H9 (cell line): ENCODE data around the gene FOXI1. TPM values are rescaled to one million over a fixed set of nuclear protein-coding genes. Genes with fewer than 3 reads are reported as not detected.

Experiments used
- DNase-seq: peaks from one replicate; pipeline ENCODE4 v3.0.0-alpha.2; 2017
- H2AFZ ChIP-seq: one replicate; pipeline ENCODE4 v1.6.1; 2013; ENCODE audit warnings: mild to moderate bottlenecking, low read length, control low read depth, moderate library complexity
- H2AK5ac ChIP-seq: 2 replicates; pipeline ENCODE4 v1.6.1; 2013; ENCODE audit warnings: low read length, control low read depth, mixed read lengths; ENCODE audit not compliant: insufficient read length
- H2BK120ac ChIP-seq: one replicate; pipeline ENCODE4 v1.6.1; 2013; ENCODE audit warnings: low read depth, mild to moderate bottlenecking, low read length, control low read depth, inconsistent platforms; ENCODE audit not compliant: poor library complexity, severe bottlenecking
- H2BK12ac ChIP-seq: 2 replicates; pipeline ENCODE4 v1.6.1; 2013; ENCODE audit warnings: low read length, control low read depth, mixed read lengths, low read depth; ENCODE audit not compliant: insufficient read length
- H2BK15ac ChIP-seq: 2 replicates; pipeline ENCODE4 v1.6.1; 2013; ENCODE audit warnings: low read depth, low read length, control low read depth
- H2BK20ac ChIP-seq: one replicate; pipeline ENCODE4 v1.6.1; 2013; ENCODE audit warnings: low read depth, mild to moderate bottlenecking, low read length, control low read depth, inconsistent platforms; ENCODE audit not compliant: poor library complexity, severe bottlenecking
- H2BK5ac ChIP-seq: 2 replicates; pipeline ENCODE4 v1.6.1; 2013; ENCODE audit warnings: low read length, control low read depth, mixed read lengths; ENCODE audit not compliant: insufficient read length
- H3K14ac ChIP-seq: 2 replicates; pipeline ENCODE4 v1.6.1; 2013; ENCODE audit warnings: low read length, control low read depth; ENCODE audit not compliant: insufficient read depth
- H3K18ac ChIP-seq: 2 replicates; pipeline ENCODE4 v1.6.1; 2013; ENCODE audit warnings: low read depth, mild to moderate bottlenecking, mixed read lengths, low read length, control low read depth; ENCODE audit not compliant: insufficient read length
- H3K23ac ChIP-seq: 2 replicates; pipeline ENCODE4 v1.6.1; 2013; ENCODE audit warnings: low read length, control low read depth, mixed read lengths, low read depth; ENCODE audit not compliant: insufficient read length
- H3K23me2 ChIP-seq: 2 replicates; pipeline ENCODE4 v1.6.1; 2013; ENCODE audit warnings: low read depth, mild to moderate bottlenecking, mixed read lengths, low read length, control low read depth; ENCODE audit not compliant: insufficient read length, poor library complexity, severe bottlenecking
- H3K27ac ChIP-seq: 2 replicates; pipeline ENCODE4 v1.5.1; 2013; ENCODE audit warnings: low read length, control low read depth, mixed read lengths, low read depth; ENCODE audit not compliant: insufficient read length
- H3K27me3 ChIP-seq: 2 replicates; pipeline ENCODE4 v1.6.1; 2013; ENCODE audit warnings: low read length, control low read depth, inconsistent platforms; ENCODE audit not compliant: insufficient read depth
- H3K4ac ChIP-seq: 2 replicates; pipeline ENCODE4 v1.6.1; 2013; ENCODE audit warnings: low read depth, mild to moderate bottlenecking, control low read depth, inconsistent platforms, low read length, moderate library complexity
- H3K4me1 ChIP-seq: 2 replicates; pipeline ENCODE4 v1.6.1; 2013; ENCODE audit warnings: low read length, control low read depth, inconsistent platforms; ENCODE audit not compliant: insufficient read depth
- H3K4me2 ChIP-seq: 2 replicates; pipeline ENCODE4 v1.6.1; 2013; ENCODE audit warnings: low read length, control low read depth, mixed read lengths; ENCODE audit not compliant: insufficient read length, insufficient read depth
- H3K56ac ChIP-seq: 2 replicates; pipeline ENCODE4 v1.6.1; 2013; ENCODE audit warnings: low read depth, mild to moderate bottlenecking, mixed read lengths, low read length, control low read depth; ENCODE audit not compliant: insufficient read length
- H3K79me1 ChIP-seq: 2 replicates; pipeline ENCODE4 v1.6.1; 2013; ENCODE audit warnings: low read depth, mild to moderate bottlenecking, moderate library complexity, low read length, control low read depth, inconsistent platforms; ENCODE audit not compliant: insufficient read depth, poor library complexity, severe bottlenecking
- H3K79me2 ChIP-seq: 2 replicates; pipeline ENCODE4 v1.6.1; 2013; ENCODE audit warnings: low read length, control low read depth, inconsistent platforms; ENCODE audit not compliant: insufficient read depth
- H3K9ac ChIP-seq: 2 replicates; pipeline ENCODE4 v1.6.1; 2013; ENCODE audit warnings: low read length, control low read depth, mixed read lengths; ENCODE audit not compliant: insufficient read length; ENCODE audit errors: extremely low read depth
- H3K9me3 ChIP-seq: one replicate; pipeline ENCODE4 v1.6.1; 2013; ENCODE audit warnings: low read depth, low read length, inconsistent platforms; ENCODE audit not compliant: control insufficient read depth
- H3T11ph ChIP-seq: one replicate; pipeline ENCODE4 v1.6.1; 2013; ENCODE audit warnings: mild to moderate bottlenecking, low read length, control low read depth, inconsistent platforms
- H4K20me1 ChIP-seq: one replicate; pipeline ENCODE4 v1.6.1; 2013; ENCODE audit not compliant: control insufficient read depth, insufficient read length, insufficient read depth
- H4K5ac ChIP-seq: 2 replicates; pipeline ENCODE4 v1.6.1; 2013; ENCODE audit warnings: low read depth, mild to moderate bottlenecking, mixed read lengths, low read length, control low read depth; ENCODE audit not compliant: insufficient read length
- H4K8ac ChIP-seq: replicated peaks from 2 replicates; pipeline ENCODE4 v1.6.1; 2013; ENCODE audit warnings: low read length, control low read depth, mixed read lengths, low read depth; ENCODE audit not compliant: insufficient read length
- H4K91ac ChIP-seq: 2 replicates; pipeline ENCODE4 v1.6.1; 2013; ENCODE audit warnings: low read depth, mild to moderate bottlenecking, moderate library complexity, mixed read lengths, low read length, control low read depth; ENCODE audit not compliant: insufficient read length
- H3K27ac Mint-ChIP-seq, 3 experiments: 2 replicates in 2 of 3; 3 replicates in 1 of 3; pipeline ENCODE4 v1.8.0; 2020 to 2021; ENCODE audit warnings: mixed read lengths in 3 of 3, mild to moderate bottlenecking in 1 of 3, moderate library complexity in 1 of 3
- H3K27me3 Mint-ChIP-seq: 2 replicates; pipeline ENCODE4 v1.8.0; 2021; ENCODE audit warnings: low read depth, mild to moderate bottlenecking, moderate library complexity, mixed read lengths
- H3K36me3 Mint-ChIP-seq, 3 experiments: 2 replicates in 2 of 3; 3 replicates in 1 of 3; pipeline ENCODE4 v1.8.0; 2020 to 2021; ENCODE audit warnings: low read depth in 3 of 3, mixed read lengths in 3 of 3; ENCODE audit not compliant: insufficient read depth in 1 of 3
- H3K4me1 Mint-ChIP-seq, 2 experiments: 2 replicates each; pipeline ENCODE4 v1.8.0; 2020; ENCODE audit warnings: mixed read lengths in 2 of 2
- H3K4me3 Mint-ChIP-seq, 2 experiments: 2 replicates in 1 of 2; 3 replicates in 1 of 2; pipeline ENCODE4 v1.8.0; 2020 to 2021; ENCODE audit warnings: mild to moderate bottlenecking in 2 of 2, mixed read lengths in 2 of 2, moderate library complexity in 1 of 2
- H3K9me3 Mint-ChIP-seq, 2 experiments: 2 replicates in 1 of 2; 3 replicates in 1 of 2; pipeline ENCODE4 v1.8.0; 2020; ENCODE audit warnings: mild to moderate bottlenecking in 2 of 2, mixed read lengths in 2 of 2, moderate library complexity in 1 of 2
- WGBS: extraction: QIAGEN DNeasy Blood & Tissue Kit; methylation state at CpG from one replicate; pipeline ENCODE4 v1.1.7; 2013; ENCODE audit warnings: missing lambda C conversion rate, low lambda C conversion rate, mixed read lengths; ENCODE audit not compliant: insufficient read length; ENCODE audit errors: extremely low coverage; 5-methylcytosine and 5-hydroxymethylcytosine counted together
- total RNA-seq: library from RNA; stranded (reverse); gene quantifications from 2 replicates; pipeline ENCODE4 v1.2.1, GENCODE V29; 2021
- TF ChIP-seq, protein P1 (sequence below): fragments of 200-600 bp; sonication (generic); conservative IDR thresholded peaks from 3 replicates; pipeline ENCODE4 v1.8.0; 2021; ENCODE audit warnings: antibody characterized with exemption, mild to moderate bottlenecking

FOXI1 gene
- total RNA-seq, 1 experiment from 2014 or later: not detected

DNA sequence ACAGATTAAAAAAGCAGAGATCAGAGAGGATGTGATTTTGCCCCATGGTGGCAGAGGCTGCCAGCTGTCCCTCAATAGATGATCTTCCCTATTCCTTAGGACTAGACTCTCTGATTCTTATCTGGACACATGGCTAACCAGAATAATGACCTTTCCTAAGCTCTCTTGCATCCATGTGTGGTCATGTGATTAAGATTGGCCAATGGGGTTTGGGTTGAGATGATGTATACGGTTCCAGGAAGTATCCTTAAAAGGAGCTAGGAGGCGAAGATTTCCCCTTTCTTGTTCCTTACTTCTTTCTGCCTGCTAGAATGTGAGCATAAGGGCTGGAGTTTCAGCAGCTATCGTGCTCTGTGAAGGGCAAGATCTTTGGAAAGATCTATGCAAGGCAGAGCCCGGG is 39.8 kb downstream of the FOXI1 start:
- no peaks in the 10 kb centered on the region for H3K23me2 ChIP-seq
- H3K4me2 ChIP-seq: no peak overlapping the region
- no peak overlapping the region for H2AK5ac ChIP-seq
- H3K18ac ChIP-seq: no peak overlapping the region
- no peaks in the 10 kb centered on the region for H3K79me2 ChIP-seq
- H2BK20ac ChIP-seq: no peak overlapping the region
- no peak overlapping the region for H2AFZ ChIP-seq
- H3K4me3 Mint-ChIP-seq: no peak overlapping the region
- H3K27ac Mint-ChIP-seq: no peak overlapping the region
- no peak overlapping the region for H2BK15ac ChIP-seq
- no peak for DNase-seq
- no peaks in the 10 kb centered on the region for H3K27me3 ChIP-seq
- no peak overlapping the region for H4K8ac ChIP-seq
- H3K4me1 Mint-ChIP-seq: peaks cover 3 to 6% of the 10 kb centered on the region in 2 experiments; a peak in 2 of 4 replicates
- no peak overlapping the region for H4K91ac ChIP-seq
- H3K27me3 Mint-ChIP-seq: no peaks in the 10 kb centered on the region; the same call in none of the 2 replicates
- no peak overlapping the region for H3K14ac ChIP-seq
- H3K56ac ChIP-seq: no peak overlapping the region
- H2BK5ac ChIP-seq: no peak overlapping the region
- no peak overlapping the region for H2BK12ac ChIP-seq
- no CpG with 5 or more reads among the region's 4 CpGs for WGBS
- no peaks in the 10 kb centered on the region for H3K4me1 ChIP-seq
- H3K9me3 Mint-ChIP-seq: no peaks in the 10 kb centered on the region; a peak in 1 of 5 replicates
- no peak overlapping the region for H3K9ac ChIP-seq
- no peak overlapping the region for H3K23ac ChIP-seq
- TF ChIP-seq, protein P1, sequence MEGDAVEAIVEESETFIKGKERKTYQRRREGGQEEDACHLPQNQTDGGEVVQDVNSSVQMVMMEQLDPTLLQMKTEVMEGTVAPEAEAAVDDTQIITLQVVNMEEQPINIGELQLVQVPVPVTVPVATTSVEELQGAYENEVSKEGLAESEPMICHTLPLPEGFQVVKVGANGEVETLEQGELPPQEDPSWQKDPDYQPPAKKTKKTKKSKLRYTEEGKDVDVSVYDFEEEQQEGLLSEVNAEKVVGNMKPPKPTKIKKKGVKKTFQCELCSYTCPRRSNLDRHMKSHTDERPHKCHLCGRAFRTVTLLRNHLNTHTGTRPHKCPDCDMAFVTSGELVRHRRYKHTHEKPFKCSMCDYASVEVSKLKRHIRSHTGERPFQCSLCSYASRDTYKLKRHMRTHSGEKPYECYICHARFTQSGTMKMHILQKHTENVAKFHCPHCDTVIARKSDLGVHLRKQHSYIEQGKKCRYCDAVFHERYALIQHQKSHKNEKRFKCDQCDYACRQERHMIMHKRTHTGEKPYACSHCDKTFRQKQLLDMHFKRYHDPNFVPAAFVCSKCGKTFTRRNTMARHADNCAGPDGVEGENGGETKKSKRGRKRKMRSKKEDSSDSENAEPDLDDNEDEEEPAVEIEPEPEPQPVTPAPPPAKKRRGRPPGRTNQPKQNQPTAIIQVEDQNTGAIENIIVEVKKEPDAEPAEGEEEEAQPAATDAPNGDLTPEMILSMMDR: no peak
- H3K27ac ChIP-seq: no peak overlapping the region
- no peak overlapping the region for H3T11ph ChIP-seq
- H3K36me3 Mint-ChIP-seq: no peaks in the 10 kb centered on the region
- no peaks in the 10 kb centered on the region for H3K79me1 ChIP-seq
- no peak overlapping the region for H4K5ac ChIP-seq
- H3K4ac ChIP-seq: no peak overlapping the region
- H3K9me3 ChIP-seq: no peaks in the 10 kb centered on the region
- no peak overlapping the region for H2BK120ac ChIP-seq
- no peaks in the 10 kb centered on the region for H4K20me1 ChIP-seq
